Brain microvascular endothelial cell (primary cell): ENCODE results near the gene PPFIA2.

ENCODE experiments used
- DNase-seq: peaks from one replicate; pipeline ENCODE4 v3.0.0-alpha.2; 2020
- H3K27ac ChIP-seq: fragments of 250-450 bp; sonication (Bioruptor Pico); 2 replicates; pipeline ENCODE4 v1.5.1; 2020; ENCODE audit warnings: mild to moderate bottlenecking, moderate library complexity
- H3K27me3 ChIP-seq: fragments of 250-450 bp; sonication (Bioruptor Pico); replicated peaks from 2 replicates; pipeline ENCODE4 v1.5.1; 2020; ENCODE audit warnings: mild to moderate bottlenecking
- H3K36me3 ChIP-seq: fragments of 250-450 bp; sonication (Bioruptor Pico); replicated peaks from 2 replicates; pipeline ENCODE4 v1.5.1; 2020; ENCODE audit warnings: mild to moderate bottlenecking
- H3K4me3 ChIP-seq: 2 replicates; pipeline ENCODE4 v1.5.1; 2011; ENCODE audit warnings: low read depth, mild to moderate bottlenecking, control low read depth, low read length, moderate library complexity
- CTCF ChIP-seq: IDR thresholded peaks from 2 replicates; pipeline ENCODE4 v1.5.1; 2011; ENCODE audit warnings: low read depth, mild to moderate bottlenecking, moderate library complexity, low read length, control low read depth, inconsistent platforms; ENCODE audit errors: missing control alignments
- in situ Hi-C: cut with HindIII; loops from 2 replicates; pipeline ENCODE4 v1.10.0; 2017; ENCODE audit warnings: low sequenced_read_pairs, low pct_ligation_motif_present

PPFIA2 gene

GRCh38 chr12:81209012-81209411, 550.1 kb downstream of the PPFIA2 start:
- Histone ChIP-seq H3K27ac (no peak overlapping the region), H3K4me3 (no peak overlapping the region), H3K36me3 (no peaks in the 10 kb centered on the region), H3K27me3 (no peaks in the 10 kb centered on the region)
- in situ Hi-C loops, result no loop called here
- DNase-seq, result peak; percentile 41
- no peak for TF ChIP-seq CTCF

- Histone ChIP-seq H3K36me3 (no peaks in the 10 kb centered on the region), H3K27me3 (no peaks in the 10 kb centered on the region), H3K27ac (no peak overlapping the region), H3K4me3 (no peak overlapping the region)
- in situ Hi-C loops, result no loop called here
- no peak for TF ChIP-seq CTCF
- DNase-seq, result no peak
Observed at GRCh38 chr12:81208187-81208911, 550.8 kb downstream of the PPFIA2 start.
